ENCODE results near the gene KCND2.

DNA sequence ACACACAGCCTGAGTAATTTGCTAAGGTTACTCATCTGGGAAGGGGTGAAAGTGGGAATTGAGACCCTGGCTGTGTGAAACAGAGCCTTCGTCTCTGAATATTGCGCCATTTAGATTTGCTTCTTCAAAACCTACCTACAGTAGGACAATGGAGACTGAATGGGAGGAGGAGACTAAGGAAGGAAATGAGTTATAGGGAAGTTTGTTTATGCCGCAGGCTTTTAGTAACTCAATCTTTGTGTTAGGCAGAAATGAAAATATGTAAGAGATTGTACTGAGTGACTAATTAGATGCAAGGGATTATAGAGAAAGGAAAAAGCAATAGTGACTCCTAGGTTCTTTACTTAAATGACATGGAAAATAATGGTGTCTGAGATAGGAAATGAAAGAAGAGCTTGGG lies 80.2 kb downstream of the KCND2 start:
- TF ChIP-seq CTCF (conservative IDR thresholded peaks at IDR 0.05): no peak
- TF ChIP-seq EZH2 (IDR thresholded peaks at IDR 0.05; ENCODE audit: low read depth): no peak
